GM21723 (cell line): Measurements from ENCODE around the gene ID3.

ENCODE experiments used
- ATAC-seq: cut with Tn5 transposase; IDR thresholded peaks from one replicate; pipeline ENCODE4 v1.9.1; 2021; ENCODE audit warnings: mild to moderate bottlenecking, moderate library complexity; ENCODE audit not compliant: unreplicated experiment

The ID3 gene

GRCh38 chr1:23528250-23528978 lies 30.9 kb downstream of the ID3 start:
- peak; percentile 43 for ATAC-seq

DNA sequence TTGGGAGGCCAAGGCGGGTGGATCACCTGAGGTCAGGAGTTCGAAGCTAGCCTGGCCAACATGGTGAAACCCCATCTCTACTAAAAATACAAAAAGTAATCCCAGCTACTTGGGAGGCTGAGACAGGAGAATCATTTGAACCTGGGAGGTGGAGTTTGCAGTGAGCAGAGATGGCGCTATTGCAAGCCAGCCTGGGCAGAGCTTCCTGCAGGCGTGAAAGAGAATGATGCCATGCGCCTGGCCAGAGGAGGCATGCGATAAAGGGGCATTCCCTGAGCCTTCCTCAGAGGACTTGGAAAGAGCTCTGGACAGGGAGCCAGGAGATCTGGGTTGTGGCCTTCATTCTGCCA lies 31.4 kb downstream of the ID3 start:
- ATAC-seq, result no peak

DNA sequence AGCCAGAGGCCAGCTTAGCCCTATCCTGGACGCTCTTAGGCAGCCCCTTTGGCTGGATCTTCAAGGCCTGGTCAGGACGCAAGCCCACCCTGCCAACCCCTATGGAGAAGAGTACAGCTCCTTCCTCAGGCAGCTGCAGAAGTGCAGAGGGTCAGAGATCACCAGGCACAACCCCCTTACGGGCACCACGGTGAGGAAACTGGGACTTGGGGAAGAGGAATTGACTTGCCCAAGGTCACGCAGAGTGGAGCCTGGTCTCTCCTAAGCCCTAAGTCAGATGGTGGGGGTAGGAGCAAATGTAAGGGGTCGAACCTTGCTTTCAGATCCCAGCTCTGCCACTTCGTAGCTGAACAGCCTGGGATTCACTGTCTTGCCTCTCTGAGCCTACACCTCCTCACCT lies 31.9 kb downstream of the ID3 start:
- ATAC-seq, result no peak

DNA sequence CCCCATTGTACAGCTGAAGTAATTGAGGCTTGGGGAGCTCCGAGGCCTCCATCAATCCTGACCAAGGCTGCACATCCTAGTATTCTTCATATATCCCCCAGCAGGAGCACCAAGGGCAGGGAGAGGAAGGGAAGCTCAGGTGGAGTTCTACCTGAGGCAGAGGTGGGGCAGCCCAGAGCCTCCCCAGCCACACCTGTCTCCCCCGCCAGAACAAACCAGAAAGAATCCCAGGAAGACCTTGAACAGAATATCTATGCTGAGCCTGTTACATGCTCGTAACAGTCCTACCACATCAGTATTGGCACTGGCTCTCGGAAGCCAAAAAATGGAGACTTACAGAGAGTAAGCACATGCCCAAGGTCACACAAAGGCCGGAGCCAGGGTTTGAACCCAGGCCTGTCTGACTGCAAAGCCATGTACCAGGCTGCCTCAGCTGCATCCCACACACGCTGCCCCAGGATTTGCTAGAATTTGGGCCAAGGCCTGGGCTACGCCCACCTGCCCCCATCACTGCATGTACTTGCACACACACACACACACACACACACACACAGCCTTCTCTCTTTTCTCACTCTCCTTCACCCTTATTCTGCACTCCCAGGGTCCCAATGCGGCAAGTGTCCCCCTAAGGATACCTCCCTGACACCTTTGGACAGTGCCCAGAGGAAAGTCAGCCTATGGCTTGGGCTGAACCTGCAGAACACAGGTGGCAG lies 32.8 kb downstream of the ID3 start:
- no peak for ATAC-seq

- no peak for ATAC-seq
Measured at GRCh38 chr1:23525558-23526250, 33.6 kb downstream of the ID3 start.

DNA sequence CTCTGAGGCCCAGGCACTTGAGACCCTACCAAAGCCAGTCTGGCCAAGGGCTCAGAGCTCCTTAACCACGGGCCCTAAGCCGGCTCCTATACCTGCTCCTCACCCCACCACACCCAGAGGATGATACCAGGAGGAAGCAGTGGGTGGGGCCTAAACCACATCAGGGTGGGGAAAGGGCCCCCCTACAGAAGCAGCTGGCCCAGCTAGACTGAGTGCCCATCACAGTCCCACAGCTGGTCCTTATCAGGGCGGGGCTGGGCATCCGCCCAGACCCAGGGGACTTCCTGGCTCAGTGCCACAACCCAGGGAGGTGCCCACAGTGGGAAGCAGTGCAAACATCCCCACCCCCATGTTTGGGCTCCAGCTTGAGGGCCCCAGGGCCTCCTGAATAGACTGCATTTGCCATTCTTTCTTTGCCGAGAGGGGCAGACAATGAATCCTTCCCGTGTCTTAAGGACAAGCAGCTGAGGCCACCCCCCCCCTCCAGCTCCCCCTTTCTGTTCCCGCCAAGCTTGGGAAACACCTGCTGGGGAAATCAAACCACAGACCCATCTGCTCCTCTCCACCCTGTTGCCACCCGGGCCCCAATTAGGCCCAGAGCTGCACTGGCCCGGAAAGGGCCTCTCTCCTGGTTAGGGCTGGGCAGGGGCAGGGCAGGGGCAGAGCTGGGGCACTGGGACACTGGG lies 34.4 kb downstream of the ID3 start:
- ATAC-seq, result no peak

DNA sequence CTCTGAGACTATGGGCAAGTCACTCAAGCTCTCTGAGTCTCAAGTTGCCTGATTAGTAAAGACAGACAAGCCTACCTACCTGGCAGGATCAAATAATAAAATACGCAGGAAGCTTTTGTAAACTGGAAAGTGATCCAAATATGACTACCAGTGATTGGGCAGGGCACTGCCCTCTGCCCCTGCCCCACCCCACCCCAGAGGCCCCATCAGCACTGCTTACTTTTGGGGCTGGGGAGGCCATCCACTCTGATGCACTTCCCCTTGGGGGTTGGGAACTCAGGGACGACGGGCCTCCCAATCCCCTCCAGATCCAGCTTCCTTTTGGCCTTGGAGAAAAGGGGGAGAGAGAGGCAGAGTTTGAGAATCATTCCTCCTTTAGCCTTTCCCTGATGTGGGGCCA lies 35.1 kb downstream of the ID3 start:
- ATAC-seq, result no peak

- ATAC-seq, result no peak
Measured at GRCh38 chr1:23522244-23522982, 36.9 kb downstream of the ID3 start.

DNA sequence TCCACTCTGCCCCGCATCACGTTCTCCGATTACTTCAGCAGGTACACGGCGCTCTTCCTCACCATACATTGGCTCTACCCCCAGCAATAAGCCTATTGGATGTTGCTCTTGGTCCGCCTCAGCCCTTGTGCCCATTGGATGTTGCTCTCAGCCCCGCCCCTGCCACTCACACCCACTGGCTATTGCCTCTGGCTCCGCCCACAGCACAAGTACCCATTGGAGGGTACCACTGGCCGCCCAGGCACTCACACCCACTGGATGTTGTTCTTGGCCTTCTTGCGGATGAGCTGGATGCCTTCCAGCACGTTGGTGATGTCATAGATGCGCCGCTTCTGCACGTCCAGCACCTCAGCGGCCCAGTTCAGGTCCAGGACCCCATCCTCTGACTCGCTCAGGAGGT lies 37.7 kb downstream of the ID3 start:
- ATAC-seq, result no peak

DNA sequence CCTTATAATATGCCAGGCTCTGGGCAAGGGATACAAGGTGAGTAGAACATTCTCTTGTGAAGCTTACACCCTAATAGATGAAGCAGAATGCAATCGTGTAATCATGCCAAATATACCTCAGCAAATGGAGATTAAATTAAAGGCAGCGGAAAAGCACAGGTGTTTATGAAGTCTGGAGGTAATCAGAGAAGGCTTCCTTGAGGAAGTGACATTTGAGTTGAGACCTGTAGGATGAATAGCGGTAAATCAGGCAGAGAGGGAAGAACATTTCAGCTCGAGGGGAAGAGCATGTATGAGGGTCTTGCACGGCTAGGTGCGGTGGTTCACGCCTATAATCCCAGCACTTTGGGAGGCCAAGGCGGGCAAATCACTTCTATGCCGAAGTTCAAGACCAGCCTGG lies 41.7 kb downstream of the ID3 start:
- ATAC-seq, result no peak

DNA sequence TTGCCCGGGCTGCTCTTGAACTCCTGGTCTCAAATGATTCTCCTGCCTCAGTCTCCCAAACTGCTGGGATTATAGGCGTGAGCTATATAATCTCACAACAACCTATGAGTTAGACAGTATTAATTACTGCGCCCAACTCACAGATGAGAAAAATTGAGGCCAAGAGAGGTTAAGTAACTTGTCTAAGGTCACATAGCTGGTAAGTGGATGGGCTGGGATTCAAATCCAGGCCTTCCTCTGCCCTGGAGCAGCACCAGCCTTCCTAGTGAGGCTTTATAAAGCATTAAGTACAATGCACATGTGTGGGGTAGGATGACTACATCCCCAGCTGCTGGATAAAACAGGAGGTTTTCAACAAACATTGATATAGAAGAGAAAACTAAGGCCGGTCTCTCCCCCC lies 43.4 kb downstream of the ID3 start:
- no peak for ATAC-seq

- ATAC-seq, result no peak
Measured at GRCh38 chr1:23514111-23514679, 45.1 kb downstream of the ID3 start.

DNA sequence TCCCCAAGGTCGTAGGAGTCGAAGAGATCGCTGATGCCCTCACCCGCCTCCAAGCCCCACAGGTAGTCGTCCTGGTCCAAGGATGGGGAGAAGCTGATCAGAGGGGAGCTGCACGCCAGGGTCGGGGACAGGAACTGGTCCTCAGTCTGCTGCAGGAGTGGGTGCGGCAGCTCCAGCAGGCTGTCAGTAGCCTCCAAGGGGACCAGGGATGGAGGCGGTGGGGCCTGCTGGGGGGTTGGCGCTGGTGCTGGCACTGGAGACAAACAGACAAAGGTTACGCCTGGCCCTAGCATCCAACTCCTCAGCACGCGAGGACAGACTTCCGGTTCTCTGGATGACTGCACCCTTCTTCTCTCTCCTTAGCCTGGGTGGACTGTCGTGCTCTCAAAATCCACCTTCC lies 49.4 kb downstream of the ID3 start:
- no peak for ATAC-seq
